ENCODE measurements around the gene CPED1.
"Not testable (repeated sequence)": the region's sequence is repeated elsewhere in the genome, so short reads cannot be mapped to it uniquely, and the experiment has no call there.

Gene CPED1

GRCh38 chr7:121024611-121025010 lies 36.1 kb downstream of the CPED1 start:
- CTCF ChIA-PET, result no interaction called here
- H3K4me3 Mint-ChIP-seq, result no peak overlapping the region
- H3K36me3 Mint-ChIP-seq, result no peaks in the 10 kb centered on the region
- no peaks in the 10 kb centered on the region for H3K4me1 Mint-ChIP-seq
- DNase-seq, result no peak
- no peak overlapping the region for H3K27ac Mint-ChIP-seq
- H3K27me3 Mint-ChIP-seq, result no peaks in the 10 kb centered on the region
- H3K9me3 Mint-ChIP-seq, result no peaks in the 10 kb centered on the region

GRCh38 chr7:121026159-121026558 lies 37.6 kb downstream of the CPED1 start:
- no peaks in the 10 kb centered on the region for H3K9me3 Mint-ChIP-seq
- H3K36me3 Mint-ChIP-seq, result no peaks in the 10 kb centered on the region
- CTCF ChIA-PET, result interaction anchor here (0.6 kb wide), 1 partner anchor 106 kb away, joined by 3 read pairs; no protein-coding TSS in a partner anchor
- no peaks in the 10 kb centered on the region for H3K4me1 Mint-ChIP-seq
- DNase-seq, result no peak
- no peak overlapping the region for H3K4me3 Mint-ChIP-seq
- H3K27ac Mint-ChIP-seq, result no peak overlapping the region
- H3K27me3 Mint-ChIP-seq, result no peaks in the 10 kb centered on the region

GRCh38 chr7:121026577-121027111 lies 38.1 kb downstream of the CPED1 start:
- Mint-ChIP-seq H3K27me3 (no peaks in the 10 kb centered on the region), H3K4me3 (no peak overlapping the region), H3K27ac (no peak overlapping the region), H3K9me3 (no peaks in the 10 kb centered on the region), H3K36me3 (no peaks in the 10 kb centered on the region), H3K4me1 (no peaks in the 10 kb centered on the region)
- DNase-seq, result no peak
- CTCF ChIA-PET, result interaction anchor here (0.6 kb wide), 1 partner anchor 105 kb away, joined by 3 read pairs; no protein-coding TSS in a partner anchor

- Mint-ChIP-seq H3K4me1 (no peaks in the 10 kb centered on the region), H3K27ac (no peak overlapping the region), H3K36me3 (no peaks in the 10 kb centered on the region), H3K27me3 (no peaks in the 10 kb centered on the region), H3K9me3 (no peaks in the 10 kb centered on the region), H3K4me3 (no peak overlapping the region)
- no peak for DNase-seq
- CTCF ChIA-PET, result interaction anchor here (0.6 to 1.2 kb wide), 2 partner anchors 40 to 221 kb away, joined by 3 to 4 read pairs; no protein-coding TSS in a partner anchor
Observed at GRCh38 chr7:121027761-121028669, 39.5 kb downstream of the CPED1 start.

- H3K4me1 Mint-ChIP-seq, result no peaks in the 10 kb centered on the region
- H3K27ac Mint-ChIP-seq, result no peak overlapping the region
- H3K9me3 Mint-ChIP-seq, result no peaks in the 10 kb centered on the region
- no peak overlapping the region for H3K4me3 Mint-ChIP-seq
- no peak for DNase-seq
- H3K27me3 Mint-ChIP-seq, result no peaks in the 10 kb centered on the region
- CTCF ChIA-PET, result no interaction called here
- no peaks in the 10 kb centered on the region for H3K36me3 Mint-ChIP-seq
Observed at GRCh38 chr7:121029302-121029701, 40.8 kb downstream of the CPED1 start.

GRCh38 chr7:121030308-121030707 lies 41.8 kb downstream of the CPED1 start:
- H3K36me3 Mint-ChIP-seq, result no peaks in the 10 kb centered on the region

GRCh38 chr7:121032645-121033460 lies 44.3 kb downstream of the CPED1 start:
- H3K27ac Mint-ChIP-seq, result no peak overlapping the region
- H3K27me3 Mint-ChIP-seq, result no peaks in the 10 kb centered on the region
- CTCF ChIA-PET, result no interaction called here
- H3K4me1 Mint-ChIP-seq, result no peaks in the 10 kb centered on the region
- H3K9me3 Mint-ChIP-seq, result no peaks in the 10 kb centered on the region
- H3K4me3 Mint-ChIP-seq, result no peak overlapping the region
- no peak for DNase-seq
- no peaks in the 10 kb centered on the region for H3K36me3 Mint-ChIP-seq

More at GRCh38 chr7:121030308-121030707, 41.8 kb downstream of the CPED1 start:
- DNase-seq, result no peak
- Mint-ChIP-seq H3K4me1 (no peaks in the 10 kb centered on the region), H3K4me3 (no peak overlapping the region), H3K27me3 (no peaks in the 10 kb centered on the region), H3K9me3 (no peaks in the 10 kb centered on the region), H3K27ac (no peak overlapping the region)
- CTCF ChIA-PET, result no interaction called here

- no peak for DNase-seq
- CTCF ChIA-PET, result no interaction called here
- no peak overlapping the region for H3K27ac Mint-ChIP-seq
- no peaks in the 10 kb centered on the region for H3K4me1 Mint-ChIP-seq
- H3K4me3 Mint-ChIP-seq, result no peak overlapping the region
- H3K9me3 Mint-ChIP-seq, result no peaks in the 10 kb centered on the region
- H3K27me3 Mint-ChIP-seq, result no peaks in the 10 kb centered on the region
- H3K36me3 Mint-ChIP-seq, result no peaks in the 10 kb centered on the region
Observed at GRCh38 chr7:121034929-121035328, 46.4 kb downstream of the CPED1 start.

- H3K4me1 Mint-ChIP-seq, H3K27me3 Mint-ChIP-seq, H3K36me3 Mint-ChIP-seq, H3K9me3 Mint-ChIP-seq, H3K4me3 Mint-ChIP-seq, CTCF ChIA-PET, DNase-seq, H3K27ac Mint-ChIP-seq: not testable (repeated sequence)
Observed at GRCh38 chr7:121036776-121037175, 48.3 kb downstream of the CPED1 start.

GRCh38 chr7:121037329-121037728 lies 48.8 kb downstream of the CPED1 start:
- H3K36me3 Mint-ChIP-seq, CTCF ChIA-PET, H3K4me3 Mint-ChIP-seq, DNase-seq, H3K27ac Mint-ChIP-seq, H3K9me3 Mint-ChIP-seq, H3K4me1 Mint-ChIP-seq, H3K27me3 Mint-ChIP-seq: not testable (repeated sequence)

- H3K4me3 Mint-ChIP-seq, result no peak overlapping the region
- H3K9me3 Mint-ChIP-seq, result no peaks in the 10 kb centered on the region
- no peak overlapping the region for H3K27ac Mint-ChIP-seq
- DNase-seq, result no peak
- no peaks in the 10 kb centered on the region for H3K27me3 Mint-ChIP-seq
- CTCF ChIA-PET, result no interaction called here
- no peaks in the 10 kb centered on the region for H3K36me3 Mint-ChIP-seq
- H3K4me1 Mint-ChIP-seq, result no peaks in the 10 kb centered on the region
Observed at GRCh38 chr7:121037957-121038716, 49.6 kb downstream of the CPED1 start.

GRCh38 chr7:121038717-121039509 lies 50.4 kb downstream of the CPED1 start:
- H3K4me1 Mint-ChIP-seq, result no peaks in the 10 kb centered on the region
- H3K27ac Mint-ChIP-seq, result no peak overlapping the region
- peaks cover under 1% of the 10 kb centered on the region for H3K27me3 Mint-ChIP-seq
- DNase-seq, result no peak
- no peaks in the 10 kb centered on the region for H3K9me3 Mint-ChIP-seq
- H3K36me3 Mint-ChIP-seq, result no peaks in the 10 kb centered on the region
- H3K4me3 Mint-ChIP-seq, result no peak overlapping the region
- CTCF ChIA-PET, result no interaction called here

GRCh38 chr7:121039510-121039822 lies 51.0 kb downstream of the CPED1 start:
- no peak for DNase-seq
- Mint-ChIP-seq H3K4me3 (no peak overlapping the region), H3K9me3 (no peaks in the 10 kb centered on the region), H3K4me1 (no peaks in the 10 kb centered on the region), H3K27ac (no peak overlapping the region), H3K36me3 (no peaks in the 10 kb centered on the region), H3K27me3 (peaks cover 4% of the 10 kb centered on the region)
- CTCF ChIA-PET, result no interaction called here
